GM23338 (cell line): Measurements from ENCODE around the gene NTNG1. TPM values are rescaled to one million over a fixed set of nuclear protein-coding genes. Genes with fewer than 3 reads are reported as not detected.

Source experiments
- ETS1 ChIP-seq: IDR thresholded peaks from 2 replicates; pipeline ENCODE4 v1.6.1; 2016; ENCODE audit warnings: antibody characterized with exemption
- EZH2phosphoT487 ChIP-seq: fragments of 200-600 bp; sonication (generic); IDR thresholded peaks from one replicate; pipeline ENCODE4 v1.8.1; 2018; ENCODE audit warnings: antibody characterized with exemption; ENCODE audit not compliant: unreplicated experiment
- NANOG ChIP-seq: IDR thresholded peaks from 2 replicates; pipeline ENCODE4 v1.6.1; 2016; ENCODE audit warnings: antibody characterized with exemption, borderline replicate concordance
- REST ChIP-seq: IDR thresholded peaks from one replicate; pipeline ENCODE4 v1.6.1; 2018; ENCODE audit warnings: antibody characterized with exemption; ENCODE audit not compliant: unreplicated experiment
- ZNF462 ChIP-seq: fragments of 250-450 bp; sonication (Bioruptor Pico); IDR thresholded peaks from 2 replicates; pipeline ENCODE4 v1.5.0; 2020; ENCODE audit warnings: mild to moderate bottlenecking, moderate library complexity
- polyA plus RNA-seq: library from polyadenylated mRNA; unstranded; fragments of >200 nt; fragmentation: Nextera tagmentation; extraction: Ambion mirVana; gene quantifications from 2 replicates; pipeline ENCODE4 v1.2.1, GENCODE V29; 2016
- total RNA-seq: library from RNA; depleted of rRNA; stranded (reverse); fragments of >200 nt; shearing (Covaris generic); gene quantifications from 2 replicates; pipeline ENCODE4 v1.2.3, GENCODE V29; 2014

Gene NTNG1
- total and polyA plus RNA-seq, 2 experiments from 2014 or later, result 7.2 to 10.3 TPM

- TF ChIP-seq REST, result no peak
- TF ChIP-seq ZNF462 (CRISPR knock-in tag), result no peak
- TF ChIP-seq NANOG, result no peak
- no peak for TF ChIP-seq EZH2phosphoT487
- no peak for TF ChIP-seq ETS1
These were observed 352.4 kb downstream of the NTNG1 start (continued) for GRCh38 chr1:107493111-107493716.
